Measurements from ENCODE around the gene TAGLN3.
"Not testable (repeated sequence)": the region's sequence is repeated elsewhere in the genome, so short reads cannot be mapped to it uniquely, and the experiment has no call there.

Gene TAGLN3

GRCh38 chr3:112011376-112011940 is 12.7 kb downstream of the TAGLN3 start:
- no peak for DNase-seq

DNA sequence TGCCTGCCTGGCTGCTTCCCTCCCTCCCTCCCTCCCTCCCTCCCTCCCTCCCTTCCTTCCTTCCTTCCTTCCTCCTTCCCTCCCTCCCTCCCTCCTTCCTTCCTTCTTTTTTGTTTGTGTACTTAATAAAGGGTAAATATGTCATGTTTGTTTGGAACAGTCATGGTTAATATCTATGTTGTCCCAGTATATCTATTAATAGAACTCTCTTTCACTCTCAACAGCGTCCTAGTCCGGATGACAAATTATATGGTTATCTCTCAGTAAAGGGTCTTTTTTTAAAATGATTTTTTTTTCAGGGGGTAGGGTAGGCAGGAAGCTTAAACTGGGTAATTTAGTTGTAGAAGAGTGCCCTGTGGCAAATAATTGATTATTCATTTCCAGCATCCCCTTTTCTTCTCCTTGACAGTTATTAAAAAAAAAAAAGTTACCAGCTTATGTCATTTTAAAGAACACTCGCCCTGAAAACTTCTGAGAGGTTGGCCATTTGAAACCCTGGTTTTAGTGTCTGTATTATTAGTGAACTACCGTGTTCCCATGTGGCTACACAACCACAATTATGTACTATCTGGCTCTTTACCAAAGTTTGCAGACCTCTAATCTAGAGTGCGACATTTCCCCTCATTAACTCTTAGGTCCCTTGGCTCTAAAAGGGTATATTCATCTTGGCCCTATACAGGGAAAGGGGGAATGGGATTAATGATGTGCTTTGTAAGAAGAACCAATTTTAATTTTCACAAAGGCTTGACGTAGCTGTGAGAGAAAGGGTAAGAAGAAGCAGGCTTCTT is 13.7 kb downstream of the TAGLN3 start:
- DNase-seq, result no peak

GRCh38 chr3:112013058-112013783 is 14.5 kb downstream of the TAGLN3 start:
- DNase-seq, result peak; percentile 8 to 66

DNA sequence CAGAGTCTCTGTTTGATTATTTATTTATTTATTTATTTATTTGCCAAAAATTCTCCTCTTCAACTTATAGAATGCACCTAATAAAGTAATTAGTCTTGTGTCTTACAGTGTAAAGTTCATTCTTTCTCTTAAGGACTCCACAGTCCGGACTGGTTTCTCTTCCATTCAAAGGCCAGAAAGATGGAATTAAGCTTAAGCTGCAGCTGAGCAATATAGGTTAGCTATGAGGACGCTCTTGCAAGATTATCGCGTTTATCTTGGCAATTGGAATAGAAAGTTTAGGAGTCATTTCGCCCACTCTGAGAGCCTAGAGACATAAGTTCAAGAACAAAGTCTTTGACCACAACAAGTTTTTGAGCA is 15.0 kb downstream of the TAGLN3 start:
- DNase-seq, result no peak

- DNase-seq, result no peak
Observed at GRCh38 chr3:112017091-112017490, 18.4 kb downstream of the TAGLN3 start.

GRCh38 chr3:112018712-112019111 is 20.0 kb downstream of the TAGLN3 start:
- DNase-seq, result no peak

- DNase-seq, result no peak
Observed at GRCh38 chr3:112019716-112020115, 21.0 kb downstream of the TAGLN3 start.

GRCh38 chr3:112020674-112021085 is 22.0 kb downstream of the TAGLN3 start:
- DNase-seq, result no peak

- DNase-seq, result no peak
Observed at GRCh38 chr3:112027142-112027541, 28.4 kb downstream of the TAGLN3 start.

- DNase-seq, result no peak
Observed at GRCh38 chr3:112027826-112028225, 29.1 kb downstream of the TAGLN3 start.

- no peak for DNase-seq
Observed at GRCh38 chr3:112030901-112031300, 32.2 kb downstream of the TAGLN3 start.

GRCh38 chr3:112032098-112032731 is 33.5 kb downstream of the TAGLN3 start:
- DNase-seq, result no peak

- no peak for DNase-seq
Observed at GRCh38 chr3:112034436-112034835, 35.7 kb downstream of the TAGLN3 start, which contains the start of gene TMPRSS7. TMPRSS7 (plus strand) TSS chr3:112034736; CDS start chr3:112034846, 110 bp downstream.

GRCh38 chr3:112035241-112035640 is 36.5 kb downstream of the TAGLN3 start:
- no peak for DNase-seq

DNA sequence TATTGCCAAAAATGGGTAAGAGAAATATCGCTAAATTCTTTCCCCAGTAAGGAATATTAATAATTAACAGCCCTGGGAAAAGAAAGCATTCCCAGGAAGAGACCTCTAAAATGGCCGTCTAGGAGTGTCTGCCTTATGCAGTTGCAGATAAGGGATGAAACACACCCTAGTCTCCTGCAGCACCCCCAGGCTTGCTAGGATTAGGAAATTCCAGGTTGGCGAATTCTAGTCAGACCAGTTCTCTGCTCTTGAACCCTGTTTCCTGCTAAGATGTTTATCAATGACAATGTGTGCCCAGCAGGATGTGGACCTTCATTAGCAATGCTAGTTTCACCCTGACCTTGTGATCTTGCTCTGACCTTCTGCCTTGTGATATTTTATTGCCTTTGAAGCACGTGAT is 38.5 kb downstream of the TAGLN3 start:
- not testable (repeated sequence) for DNase-seq

GRCh38 chr3:112038863-112039262 is 40.1 kb downstream of the TAGLN3 start:
- DNase-seq, result no peak

DNA sequence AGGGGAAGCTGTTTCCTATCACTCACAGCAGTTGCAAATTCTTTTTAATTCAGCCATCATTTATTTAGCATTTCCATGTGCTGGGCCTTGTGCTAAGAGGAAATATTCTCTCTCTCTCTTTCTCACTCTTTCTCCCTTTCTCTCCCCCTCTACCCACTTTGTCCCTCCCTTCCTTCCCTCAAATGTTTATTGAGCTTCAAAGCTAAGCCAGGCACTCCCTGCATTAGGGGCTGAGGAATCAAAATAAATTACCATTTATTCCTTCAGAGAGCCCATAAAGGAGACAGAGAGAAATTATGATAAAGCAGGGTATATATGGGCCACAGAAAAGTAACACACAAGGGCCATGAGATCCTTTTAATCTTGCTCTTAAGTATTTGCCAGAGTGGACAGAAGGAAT is 42.6 kb downstream of the TAGLN3 start:
- DNase-seq, result no peak

DNA sequence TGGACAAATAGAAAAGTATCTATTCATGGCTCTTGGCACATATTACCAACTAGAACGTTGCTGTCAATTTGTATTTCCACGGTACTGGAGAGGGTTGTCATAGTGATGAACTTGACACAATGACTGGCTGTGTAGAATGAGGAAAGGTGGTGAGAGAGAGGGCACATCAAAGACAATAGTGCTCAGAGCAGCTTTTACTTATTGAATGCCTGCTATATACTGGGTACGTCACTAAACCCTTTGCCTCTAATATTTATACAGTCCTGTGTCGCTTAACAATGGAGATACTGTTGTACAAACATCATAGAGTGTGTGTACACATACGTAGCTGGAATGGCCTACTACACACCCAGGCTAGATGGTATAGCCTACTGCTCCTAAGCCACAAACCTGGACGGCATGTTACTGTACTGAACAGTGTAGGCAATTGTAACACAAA is 44.1 kb downstream of the TAGLN3 start:
- no peak for DNase-seq

DNA sequence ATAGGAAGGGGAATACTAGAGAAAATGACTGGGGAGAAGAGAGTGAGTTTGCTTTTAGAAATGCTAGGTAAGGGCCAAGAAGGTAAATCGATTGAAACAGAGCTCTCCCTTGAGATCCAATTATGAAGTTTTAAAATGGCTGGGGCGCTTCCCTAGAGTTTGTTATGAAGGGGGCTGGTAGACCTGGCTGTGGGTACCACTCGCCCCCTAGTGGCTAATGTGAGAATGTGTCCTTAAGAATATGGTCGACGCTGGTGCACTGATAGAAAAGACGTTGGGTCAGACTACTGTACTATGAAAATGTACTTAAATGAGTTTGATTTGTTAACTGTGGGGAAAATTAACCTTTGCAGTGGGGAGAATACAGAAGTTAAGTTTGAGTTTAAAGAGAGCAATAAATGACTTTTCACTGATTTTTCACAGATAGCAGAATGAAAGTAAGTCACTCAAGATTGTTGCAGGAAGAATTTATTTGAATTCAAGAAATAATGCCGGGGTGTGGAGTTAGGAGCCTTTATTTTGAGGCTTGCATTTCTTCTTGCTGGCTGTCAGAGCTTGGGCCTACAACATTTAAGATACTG is 45.0 kb downstream of the TAGLN3 start:
- DNase-seq, result peak in 1 of 2 experiments; percentile 3

- no peak for DNase-seq
Observed at GRCh38 chr3:112046599-112046998, 47.9 kb downstream of the TAGLN3 start.

DNA sequence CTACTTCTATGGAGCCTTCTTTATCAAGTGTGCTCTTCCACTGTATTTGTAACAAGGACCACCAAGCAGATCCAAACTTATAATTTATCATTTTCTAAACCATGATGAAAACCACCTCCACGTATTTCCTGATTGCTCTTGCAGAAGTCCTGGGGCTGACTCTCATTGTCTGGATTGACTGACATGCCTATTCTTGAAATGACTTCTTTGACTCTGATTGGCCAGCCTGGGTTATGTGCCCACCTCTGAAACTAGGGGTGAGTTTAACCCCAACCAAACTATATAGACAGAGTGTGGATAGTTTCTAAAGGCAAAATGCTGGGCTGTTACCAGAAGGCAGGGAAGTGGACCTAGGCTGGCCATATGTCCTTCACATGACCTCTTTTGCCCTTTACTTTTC is 48.5 kb downstream of the TAGLN3 start:
- no peak for DNase-seq

GRCh38 chr3:112048911-112049310 is 50.2 kb downstream of the TAGLN3 start:
- no peak for DNase-seq

DNA sequence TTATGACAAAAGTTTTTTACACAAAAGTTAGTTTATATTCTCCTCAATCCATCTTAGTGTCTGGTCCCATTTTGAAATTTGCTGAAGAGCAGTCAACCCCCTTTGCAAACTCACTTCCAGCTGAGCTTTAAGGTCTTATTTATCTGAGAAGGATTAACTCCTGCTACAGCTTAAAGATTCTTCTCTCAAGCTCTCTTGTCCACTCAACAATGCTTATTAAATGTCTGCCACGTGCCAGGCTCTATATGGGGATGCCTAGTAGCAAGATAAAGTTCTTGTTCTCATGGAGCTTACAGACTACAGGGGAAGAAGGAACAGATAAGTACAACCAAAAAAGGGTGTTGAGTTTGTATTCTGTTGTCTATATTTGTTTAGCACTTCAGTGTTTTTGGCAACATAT is 54.5 kb downstream of the TAGLN3 start:
- no peak for DNase-seq

Data from cerebellar nuclear complex (tissue), 1 donor.